ENCODE results near the gene ASTL.
"Not testable (repeated sequence)": the region's sequence is repeated elsewhere in the genome, so short reads cannot be mapped to it uniquely, and the experiment has no call there.

ASTL gene

DNA sequence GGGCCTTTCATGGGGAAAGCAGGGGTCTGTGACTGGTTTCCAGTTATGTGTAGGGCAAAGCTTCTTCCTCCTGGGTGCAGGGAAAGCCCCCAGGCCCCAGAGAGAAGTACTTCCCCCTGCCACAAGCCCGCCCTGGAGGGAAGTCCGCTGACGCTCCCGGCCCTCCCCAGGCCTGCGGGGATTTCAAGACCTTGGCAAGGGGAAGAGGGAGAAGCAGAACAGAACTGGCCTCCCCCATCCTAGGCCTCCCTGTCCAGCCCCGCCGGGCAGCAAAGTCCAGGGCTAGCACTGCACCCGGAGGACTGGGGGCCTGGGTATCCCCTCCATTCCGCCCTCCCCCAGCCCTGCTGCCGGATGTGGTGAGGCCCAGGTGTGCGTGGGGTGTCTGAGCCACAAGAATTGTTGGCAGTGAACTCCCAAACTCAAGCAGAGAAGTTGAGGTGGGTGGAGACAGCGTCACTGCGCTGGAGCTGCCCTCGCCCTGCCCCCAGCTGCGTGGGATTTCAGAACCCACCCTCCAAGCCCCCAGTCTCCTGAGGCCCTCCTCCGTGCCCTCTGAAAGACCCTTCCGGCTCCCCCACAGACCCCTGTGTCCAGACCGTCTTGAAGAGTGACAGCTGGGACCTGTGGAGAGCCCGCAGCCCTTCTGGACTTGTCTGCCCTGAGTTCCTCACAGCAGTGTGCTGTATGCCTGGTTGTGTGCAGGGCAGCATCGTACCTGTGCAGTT is 8.0 kb upstream of the ASTL start:
- DNase-seq = no peak

DNA sequence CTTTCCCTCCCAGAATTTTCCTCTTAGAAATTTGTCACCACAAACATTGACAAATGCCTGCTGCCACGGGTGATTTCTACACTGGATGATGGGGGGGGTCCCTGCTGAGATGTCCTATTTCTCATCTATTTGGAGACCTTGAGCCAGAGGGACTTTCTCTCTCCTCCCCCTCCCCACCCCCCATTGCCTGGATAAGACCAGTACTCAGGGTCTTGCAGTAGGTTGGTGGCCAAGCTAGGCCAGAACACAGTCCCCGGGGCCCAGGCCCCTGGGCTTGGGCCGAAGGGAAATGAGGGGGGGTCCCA is 7.5 kb upstream of the ASTL start:
- no peak for DNase-seq

DNA sequence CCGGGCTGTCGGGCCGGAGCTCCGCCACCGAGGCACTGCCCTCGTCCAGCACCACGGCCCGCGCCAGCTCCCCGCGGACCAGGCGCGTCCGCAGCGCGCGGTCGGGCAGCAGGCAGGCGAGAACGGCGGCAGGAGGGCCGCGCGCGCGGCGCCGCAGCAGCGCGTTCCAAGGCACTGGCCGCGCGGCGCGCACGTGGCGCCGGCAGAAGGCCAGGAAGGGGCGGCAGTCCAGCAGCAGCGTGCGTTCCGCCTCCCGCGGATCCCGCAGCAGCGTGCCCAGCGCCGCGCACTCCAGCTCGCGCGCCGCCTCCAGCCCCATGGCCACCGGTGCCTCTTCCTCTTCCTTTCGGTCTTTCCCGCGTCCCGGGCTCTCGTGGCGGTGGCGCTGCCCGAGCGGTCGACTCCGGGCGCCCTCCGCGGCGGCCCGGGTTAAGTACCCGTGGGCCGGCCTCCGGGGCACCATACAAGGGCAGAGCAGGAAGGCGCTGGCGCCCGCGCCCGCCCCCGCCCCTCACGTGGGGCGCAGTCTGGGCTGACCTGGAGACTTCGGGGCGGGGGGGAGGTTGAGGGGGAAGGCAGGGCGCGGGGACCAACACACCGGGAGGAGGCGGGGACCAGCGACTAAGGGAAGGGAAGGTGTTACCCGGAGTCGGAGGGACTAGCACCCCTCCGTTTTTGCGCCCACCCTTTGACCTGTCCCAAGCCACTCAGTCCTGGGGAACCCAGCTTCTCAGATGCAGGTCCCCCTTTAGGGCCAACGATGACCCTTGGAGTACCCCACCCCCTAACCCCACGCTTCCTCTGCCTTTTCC is 6.9 kb upstream of the ASTL start, which contains the start of gene DUSP2:
Gene DUSP2, minus strand, starts transcription at position 405 of the 812 bp plus-strand sequence. Its CDS starts 86 bp downstream, at position 319.
- DNase-seq = peak; percentile 77

- DNase-seq = no peak
These were observed 6.3 kb upstream of the ASTL start for GRCh38 chr2:96144481-96145035.

- no peak for DNase-seq
These were observed 5.7 kb upstream of the ASTL start for GRCh38 chr2:96143848-96144480.

GRCh38 chr2:96143231-96143847 is 5.0 kb upstream of the ASTL start:
- DNase-seq = no peak

DNA sequence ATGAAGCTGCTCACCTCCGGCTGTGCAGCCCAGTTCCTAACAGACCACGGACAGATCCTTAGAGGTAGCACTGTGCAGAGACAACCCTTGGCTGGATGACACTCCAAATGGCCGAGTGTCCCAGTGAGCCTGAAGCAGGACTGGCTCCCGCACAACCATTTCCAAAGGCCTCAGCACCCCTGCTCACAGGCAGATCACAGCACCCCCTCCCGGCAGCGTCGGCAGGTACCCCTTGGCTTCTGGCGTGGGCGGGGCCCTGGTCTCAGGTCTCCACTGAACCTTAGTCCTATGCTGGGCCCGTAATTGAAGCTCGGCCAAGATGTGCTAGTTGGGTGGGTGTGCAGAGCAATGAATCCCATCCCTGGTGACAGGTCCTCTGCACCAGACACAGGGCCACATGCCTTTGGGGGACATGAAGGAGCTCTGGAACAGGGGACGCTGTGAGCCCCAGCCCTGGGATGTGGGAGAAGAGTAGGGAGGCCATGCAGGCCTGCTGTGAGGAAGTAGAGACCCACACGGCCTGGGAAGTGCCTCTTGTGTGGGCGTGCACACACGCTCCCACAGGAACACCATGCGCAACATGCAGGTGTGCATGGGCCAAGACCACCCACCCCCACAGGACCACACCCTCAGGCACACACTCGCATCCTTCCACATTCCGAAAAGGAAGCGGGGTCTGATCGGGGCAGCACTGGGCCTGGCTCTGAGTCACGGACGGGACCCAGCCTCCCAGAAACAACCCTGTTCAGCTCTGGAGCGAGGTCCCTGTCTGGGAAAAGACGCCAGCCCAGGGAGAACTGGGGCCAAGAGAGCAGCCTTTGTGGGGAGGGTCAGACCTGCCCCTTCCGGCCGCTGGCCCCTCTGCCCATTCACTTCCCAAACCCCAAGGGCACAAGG is 4.2 kb upstream of the ASTL start:
- no peak for DNase-seq

GRCh38 chr2:96141624-96141967 is 3.3 kb upstream of the ASTL start:
- DNase-seq = not testable (repeated sequence)

DNA sequence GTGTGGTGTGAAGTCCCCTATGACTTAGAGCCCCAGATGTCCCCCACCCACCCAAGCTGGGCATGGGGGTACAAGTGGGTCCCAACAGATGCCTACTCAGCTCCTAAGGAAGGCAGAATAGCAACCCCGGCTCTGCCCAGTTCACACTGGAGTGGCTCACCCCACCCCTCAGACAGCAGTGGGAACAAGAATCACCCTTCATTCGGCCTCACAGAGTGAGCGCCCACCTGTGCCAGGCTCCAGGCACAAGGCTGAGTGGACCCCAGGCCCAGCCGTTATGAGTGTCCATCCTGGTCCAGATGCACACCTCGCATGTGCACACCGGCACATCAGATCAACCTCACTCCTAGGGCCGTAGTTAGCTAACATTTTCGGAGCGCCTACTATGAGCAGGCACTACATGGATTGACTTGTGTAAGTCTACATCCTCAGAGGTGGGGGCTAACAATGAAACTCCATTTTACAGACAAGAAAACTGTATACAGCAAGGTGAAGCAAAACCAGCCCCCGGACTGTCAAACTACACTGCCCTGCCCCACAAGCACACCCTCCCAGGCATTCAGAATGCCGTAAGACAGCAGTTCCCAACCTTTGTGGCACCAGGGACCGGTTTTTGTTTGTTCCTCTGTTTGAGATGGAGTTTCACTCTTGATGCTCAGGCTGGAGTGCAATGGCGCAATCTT is 2.8 kb upstream of the ASTL start:
- DNase-seq = no peak

DNA sequence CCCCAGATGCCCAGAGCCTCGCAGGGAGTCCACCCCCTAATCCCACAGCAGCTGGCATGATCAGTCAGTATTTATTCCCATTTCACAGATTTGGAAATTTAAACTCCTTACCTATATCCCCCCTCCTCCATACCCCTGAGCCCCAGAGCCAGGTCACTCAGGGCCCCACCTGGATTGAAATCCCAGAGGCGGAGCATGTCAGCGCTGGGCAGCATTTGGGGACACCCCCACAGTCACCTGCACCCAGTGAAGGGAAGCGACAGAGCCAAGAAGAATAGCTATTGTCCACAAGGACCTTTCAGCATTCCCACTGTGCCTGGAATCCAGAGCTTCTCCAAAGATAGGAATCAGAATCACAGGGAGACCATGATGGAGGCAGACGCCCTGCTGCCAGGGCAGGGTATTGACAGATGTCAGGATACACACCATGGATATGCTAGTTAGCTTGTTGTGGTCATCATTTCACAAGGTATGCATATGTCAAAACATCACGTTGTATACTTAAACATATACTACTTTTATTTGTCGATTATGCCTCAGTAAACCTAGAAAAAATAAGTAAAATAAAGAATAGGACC is 968 bp upstream of the ASTL start:
- DNase-seq = no peak

DNA sequence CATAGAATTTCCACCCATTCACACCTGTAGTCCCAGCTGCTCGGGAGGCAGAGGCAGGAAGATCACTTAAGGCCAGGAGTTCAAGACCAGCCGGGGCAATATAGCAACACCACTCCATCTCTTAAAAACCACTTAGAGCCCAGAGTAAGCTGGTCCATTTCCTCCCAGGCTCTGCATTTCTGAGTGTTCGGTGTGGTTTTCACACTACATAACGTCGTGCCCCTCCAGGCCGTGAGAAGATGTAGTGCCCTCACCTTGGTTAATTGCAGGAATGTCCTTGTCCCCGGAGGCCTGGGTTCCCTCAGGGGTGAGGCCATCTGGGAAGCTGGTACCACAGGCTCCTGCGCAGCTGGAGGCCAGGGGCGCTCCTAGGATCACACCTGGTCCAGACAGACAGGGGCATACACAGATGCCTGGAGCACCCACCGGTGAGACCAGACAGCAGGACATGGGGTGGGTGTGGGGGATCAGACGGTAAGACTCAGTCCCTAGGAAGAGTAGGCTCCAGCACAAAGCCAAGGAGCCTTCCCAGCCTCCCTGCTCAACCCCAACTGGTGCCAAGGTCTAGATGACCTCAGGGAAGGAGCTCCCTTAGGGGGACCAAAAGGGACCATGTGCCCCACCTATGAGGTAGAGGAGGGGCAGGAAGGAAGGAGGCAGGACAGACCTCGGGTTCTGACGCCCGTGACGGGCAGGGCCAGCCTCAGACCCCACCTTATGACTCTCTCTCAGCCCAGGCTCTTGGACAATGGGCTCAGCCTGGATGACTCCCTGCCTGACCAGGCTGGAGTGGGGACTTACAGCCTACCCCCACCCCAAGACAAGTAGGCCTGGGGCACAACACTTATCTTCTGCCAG is 752 bp downstream of the ASTL start:
- DNase-seq = no peak

- DNase-seq = no peak
These were observed 2.1 kb downstream of the ASTL start for GRCh38 chr2:96136129-96136720.

DNA sequence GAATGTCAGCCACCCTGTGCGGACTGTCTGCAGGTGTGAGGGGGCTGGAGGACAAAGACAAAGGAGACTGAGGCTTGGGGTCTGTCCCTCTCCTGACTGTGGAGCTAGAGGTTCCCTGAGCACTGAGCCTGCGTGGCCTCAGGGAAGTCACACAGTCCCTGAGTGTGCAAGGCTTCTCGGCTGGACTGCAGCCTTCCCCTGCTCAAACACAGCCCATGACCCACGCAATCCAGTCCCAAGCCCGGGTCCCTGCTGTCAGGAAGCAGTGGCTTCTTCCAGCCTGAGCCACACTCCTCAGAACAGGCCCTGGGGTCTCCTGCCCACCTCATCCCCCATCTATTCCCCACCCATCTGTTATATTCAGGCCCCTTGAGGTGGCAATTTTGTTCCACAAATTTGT is 2.7 kb downstream of the ASTL start:
- DNase-seq = no peak

DNA sequence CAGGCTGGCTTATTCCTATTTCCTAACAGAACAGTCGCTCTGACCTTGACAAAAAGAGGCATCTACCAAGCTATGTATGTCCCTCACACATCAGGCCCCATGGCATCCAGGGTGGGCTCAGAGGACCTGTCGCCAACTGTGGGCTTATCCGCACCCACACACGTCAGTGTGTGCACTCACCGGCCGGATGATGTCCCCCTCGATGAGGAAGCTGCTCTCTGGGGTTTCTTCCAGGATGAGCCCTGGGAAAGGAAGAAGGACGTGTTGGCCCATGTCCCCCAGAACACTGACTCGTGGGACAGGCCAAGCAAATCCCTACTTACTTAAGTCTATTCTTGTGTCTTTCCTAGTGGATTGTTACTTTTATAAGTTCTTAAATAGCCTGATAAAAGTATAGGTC is 3.1 kb downstream of the ASTL start:
- no peak for DNase-seq

DNA sequence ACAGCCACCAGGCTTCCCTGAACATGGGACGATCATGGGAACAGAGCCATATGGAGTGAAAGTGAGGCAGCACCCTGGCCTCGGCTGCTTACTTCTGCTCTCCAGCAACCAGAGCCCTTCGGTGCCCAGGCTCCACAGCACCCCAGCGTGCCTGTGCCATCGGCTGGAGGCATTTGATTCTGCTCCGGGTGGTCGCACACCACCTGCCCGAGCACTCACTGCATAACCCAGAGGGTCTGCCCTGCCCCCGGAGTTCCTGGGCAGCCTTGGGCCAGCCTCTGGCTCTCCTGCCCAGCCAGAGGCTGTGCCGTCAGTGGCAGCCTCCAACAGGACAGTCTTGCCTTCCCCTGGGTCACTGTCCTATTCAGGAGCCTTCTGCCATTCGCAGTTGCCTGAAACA is 3.9 kb downstream of the ASTL start:
- no peak for DNase-seq

DNA sequence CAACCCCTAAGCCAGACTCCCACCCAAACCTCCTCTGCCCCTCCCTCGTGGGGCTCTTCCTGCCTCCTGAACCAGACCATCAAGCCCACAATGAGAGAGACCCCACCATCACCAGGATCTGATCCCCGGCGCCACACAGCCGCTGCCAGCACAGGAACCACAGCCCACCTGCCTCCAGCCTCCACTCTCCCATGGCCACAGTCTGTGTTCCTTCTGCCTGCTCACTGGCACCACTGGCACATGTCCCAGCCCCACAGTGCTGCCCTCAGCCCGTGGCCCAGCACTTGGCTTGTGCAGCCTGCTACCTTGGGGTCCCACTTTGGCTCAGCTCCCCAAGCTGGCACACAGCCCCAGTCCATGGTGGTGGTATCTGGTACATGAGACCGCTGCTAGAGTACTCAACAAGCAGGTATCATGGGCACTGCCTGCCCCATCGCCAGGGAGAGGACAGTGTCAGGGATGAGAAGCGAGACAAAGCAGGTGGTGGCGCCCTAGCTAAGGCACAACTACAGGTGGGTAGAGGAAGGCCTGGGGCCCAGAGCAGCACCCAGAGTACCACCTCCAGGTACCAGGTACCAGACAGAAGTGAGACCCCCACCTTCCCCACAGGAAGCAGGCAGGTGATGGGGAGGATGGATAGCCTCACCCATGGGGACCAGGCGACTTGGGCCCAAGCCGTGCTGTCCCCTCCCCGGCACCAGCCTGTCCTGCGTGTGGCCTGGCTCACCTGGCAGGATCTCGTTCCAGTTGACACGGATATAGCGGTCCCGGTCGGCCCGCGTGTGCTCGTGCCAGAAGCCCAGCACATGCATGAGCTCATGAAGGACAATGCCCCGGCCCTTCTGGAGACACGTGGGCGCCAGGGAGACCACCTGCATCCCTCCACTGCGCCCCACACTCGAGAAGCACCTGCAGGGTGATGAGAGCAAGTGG is 6.2 kb downstream of the ASTL start:
- DNase-seq = no peak

DNA sequence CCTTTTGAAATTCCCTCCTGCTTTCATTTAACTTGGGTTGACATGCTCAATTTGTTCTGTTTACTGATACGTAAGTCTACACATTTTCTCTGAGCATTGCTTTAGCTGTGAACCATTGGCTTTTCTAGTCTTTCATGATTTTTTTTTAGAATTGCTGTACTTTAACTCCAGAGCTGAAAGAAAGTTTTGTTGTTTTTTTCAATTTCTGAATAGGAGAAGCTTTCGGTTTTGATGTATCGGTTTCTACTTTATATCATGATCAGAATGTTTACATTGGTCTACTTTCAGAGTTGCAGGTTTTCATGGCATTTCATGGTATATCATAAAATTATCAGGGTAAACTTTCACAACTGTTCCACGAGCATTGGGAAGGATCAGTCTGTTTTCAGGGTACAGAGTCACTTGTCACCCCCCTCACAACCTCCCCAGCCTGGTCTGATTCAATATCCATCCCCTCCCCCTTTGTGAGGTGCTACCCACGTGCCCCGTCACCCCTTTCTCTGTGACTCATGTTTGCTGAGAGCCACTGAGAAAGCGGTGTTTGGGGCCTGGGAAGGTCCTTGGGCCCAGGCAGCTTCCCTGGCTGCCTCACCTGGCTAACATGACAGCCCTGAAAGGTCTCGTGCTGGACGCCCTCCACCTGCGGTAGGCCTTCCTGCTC is 7.0 kb downstream of the ASTL start:
- DNase-seq = no peak

DNA sequence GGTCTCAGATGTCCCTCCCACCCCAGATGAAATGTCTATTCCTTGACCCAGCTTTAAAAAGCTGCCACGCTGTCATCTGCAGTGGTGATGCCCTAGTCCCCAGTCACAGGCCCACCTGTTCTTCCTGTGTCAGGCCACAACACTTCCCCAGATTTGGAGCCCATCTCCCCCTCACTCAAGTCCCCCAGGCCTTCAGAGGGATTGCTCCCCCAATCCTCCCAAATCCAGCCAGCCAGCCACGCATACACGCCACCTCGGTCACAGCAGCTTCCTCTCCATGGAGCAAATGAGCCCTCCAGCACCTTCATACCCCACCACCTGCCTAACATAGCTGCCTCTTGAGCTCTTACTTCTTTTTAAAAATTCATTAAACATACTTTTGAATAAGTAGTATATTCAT is 7.8 kb downstream of the ASTL start:
- no peak for DNase-seq
